Ishikawa (cell line): ENCODE measurements around the gene GLIPR1.
A peak's percentile ranks its signal among the peaks of the same experiment; 100 is the strongest.

ENCODE experiments used
- CEBPB ChIP-seq: IDR thresholded peaks from 2 replicates; pipeline ENCODE4 v1.6.1; 2012
- CREB1 ChIP-seq: IDR thresholded peaks from 2 replicates; pipeline ENCODE4 v1.6.1; 2012; ENCODE audit warnings: low read depth
- EGR1 ChIP-seq: IDR thresholded peaks from 2 replicates; pipeline ENCODE4 v1.6.1; 2012
- EP300 ChIP-seq: IDR thresholded peaks from 2 replicates; pipeline ENCODE4 v1.6.1; 2012; ENCODE audit warnings: borderline replicate concordance
- FOXM1 ChIP-seq: IDR thresholded peaks from 2 replicates; pipeline ENCODE4 v1.6.1; 2012; ENCODE audit warnings: low read depth, borderline replicate concordance
- NFIC ChIP-seq: IDR thresholded peaks from 2 replicates; pipeline ENCODE4 v1.6.1; 2012
- RAD21 ChIP-seq: IDR thresholded peaks from 2 replicates; pipeline ENCODE4 v1.6.1; 2012; ENCODE audit warnings: low read depth
- TAF1 ChIP-seq: IDR thresholded peaks from 2 replicates; pipeline ENCODE4 v1.6.1; 2012; ENCODE audit warnings: low read depth, mild to moderate bottlenecking
- TCF12 ChIP-seq: IDR thresholded peaks from 2 replicates; pipeline ENCODE4 v1.6.1; 2012; ENCODE audit warnings: low read depth
- TEAD4 ChIP-seq: IDR thresholded peaks from 2 replicates; pipeline ENCODE4 v1.6.1; 2012
- YY1 ChIP-seq: IDR thresholded peaks from 2 replicates; pipeline ENCODE4 v1.6.1; 2012; ENCODE audit warnings: low read depth
- ZBTB7A ChIP-seq: IDR thresholded peaks from 2 replicates; pipeline ENCODE4 v1.6.1; 2012; ENCODE audit warnings: low read depth
- TF ChIP-seq, protein P1 (sequence below): IDR thresholded peaks from 2 replicates; pipeline ENCODE4 v1.6.1; 2012
- TF ChIP-seq, protein P2 (sequence below): IDR thresholded peaks from 2 replicates; pipeline ENCODE4 v1.6.1; 2012; ENCODE audit warnings: low read depth, mild to moderate bottlenecking
- TF ChIP-seq, protein P3 (sequence below): IDR thresholded peaks from 2 replicates; pipeline ENCODE4 v1.6.1; 2012

GLIPR1 gene

DNA sequence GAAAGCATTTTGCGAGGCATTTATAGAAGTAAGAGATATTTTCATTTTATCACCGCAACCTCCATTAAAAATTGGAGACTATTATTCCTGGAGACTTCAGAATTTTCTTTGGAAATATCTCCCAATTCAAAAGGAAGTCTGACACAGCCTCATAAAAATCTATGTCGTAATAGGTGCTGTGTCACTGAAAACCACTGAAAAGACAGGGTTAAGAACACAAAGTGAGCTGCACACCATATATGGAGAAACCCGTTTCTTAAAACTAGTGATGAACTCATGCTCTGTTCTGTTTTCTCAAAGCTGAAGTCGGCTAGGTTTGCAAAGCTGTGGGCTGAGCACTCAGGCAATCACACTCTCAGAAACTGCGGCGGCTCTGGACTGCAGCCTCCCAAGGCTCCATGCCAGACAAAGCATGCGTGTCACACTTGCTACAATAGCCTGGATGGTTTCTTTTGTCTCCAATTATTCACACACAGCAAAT is at the start of gene GLIPR1:
GLIPR1 (plus strand) TSS at position 287 of the 481 bp plus-strand sequence; CDS start at position 413, 126 bp downstream.
- TF ChIP-seq CEBPB: peak; percentile 28; the same call in 1 of the 2 replicates
- no peak for TF ChIP-seq EP300

DNA sequence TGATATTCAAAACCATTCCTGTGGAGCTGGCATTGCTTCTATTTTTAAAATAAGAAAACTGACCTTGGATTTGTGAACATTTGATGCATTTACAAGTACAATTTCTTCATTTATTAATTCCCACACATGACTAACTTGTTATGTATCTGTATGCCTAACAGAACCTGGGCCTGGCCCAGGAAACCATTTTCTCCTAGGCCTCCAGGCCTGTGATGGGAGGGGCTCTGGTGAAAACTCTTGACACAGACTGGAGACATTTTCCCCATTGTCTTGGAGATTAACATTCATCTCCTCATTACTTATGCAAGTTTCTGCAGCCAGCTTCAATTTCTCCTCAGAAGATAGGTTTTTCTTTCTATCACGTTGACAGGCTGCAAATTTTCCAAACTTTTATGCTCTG is 47.6 kb upstream of the GLIPR1 start:
- TF ChIP-seq, protein P1, sequence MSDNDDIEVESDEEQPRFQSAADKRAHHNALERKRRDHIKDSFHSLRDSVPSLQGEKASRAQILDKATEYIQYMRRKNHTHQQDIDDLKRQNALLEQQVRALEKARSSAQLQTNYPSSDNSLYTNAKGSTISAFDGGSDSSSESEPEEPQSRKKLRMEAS: no peak
- TF ChIP-seq ZBTB7A (no peak), CREB1 (no peak), EGR1 (no peak), NFIC (no peak), TEAD4 (no peak)

DNA sequence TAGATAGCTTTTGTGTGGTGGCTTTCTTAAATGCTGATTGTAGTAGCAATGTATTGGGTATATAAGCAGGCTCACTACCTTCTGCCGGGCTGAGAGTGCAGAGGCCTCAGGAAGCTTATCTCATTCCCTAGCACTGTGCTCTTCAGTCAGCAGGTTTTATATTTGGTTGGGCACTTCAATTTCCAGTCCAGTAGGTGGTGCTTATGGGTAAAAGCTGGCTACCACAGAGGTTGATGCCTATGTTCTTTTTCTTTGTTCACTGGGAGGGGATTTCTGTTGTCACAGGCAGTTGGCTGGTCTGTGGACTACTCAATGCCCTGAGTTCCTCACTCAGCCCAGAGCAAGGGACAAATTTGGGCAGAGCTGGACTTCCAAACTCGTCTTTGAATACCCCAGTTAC is 43.0 kb upstream of the GLIPR1 start:
- TF ChIP-seq EP300: no peak
- no peak for TF ChIP-seq CEBPB
- TF ChIP-seq NFIC: no peak
- TF ChIP-seq FOXM1: no peak
- no peak for TF ChIP-seq TCF12
- TF ChIP-seq, protein P2, sequence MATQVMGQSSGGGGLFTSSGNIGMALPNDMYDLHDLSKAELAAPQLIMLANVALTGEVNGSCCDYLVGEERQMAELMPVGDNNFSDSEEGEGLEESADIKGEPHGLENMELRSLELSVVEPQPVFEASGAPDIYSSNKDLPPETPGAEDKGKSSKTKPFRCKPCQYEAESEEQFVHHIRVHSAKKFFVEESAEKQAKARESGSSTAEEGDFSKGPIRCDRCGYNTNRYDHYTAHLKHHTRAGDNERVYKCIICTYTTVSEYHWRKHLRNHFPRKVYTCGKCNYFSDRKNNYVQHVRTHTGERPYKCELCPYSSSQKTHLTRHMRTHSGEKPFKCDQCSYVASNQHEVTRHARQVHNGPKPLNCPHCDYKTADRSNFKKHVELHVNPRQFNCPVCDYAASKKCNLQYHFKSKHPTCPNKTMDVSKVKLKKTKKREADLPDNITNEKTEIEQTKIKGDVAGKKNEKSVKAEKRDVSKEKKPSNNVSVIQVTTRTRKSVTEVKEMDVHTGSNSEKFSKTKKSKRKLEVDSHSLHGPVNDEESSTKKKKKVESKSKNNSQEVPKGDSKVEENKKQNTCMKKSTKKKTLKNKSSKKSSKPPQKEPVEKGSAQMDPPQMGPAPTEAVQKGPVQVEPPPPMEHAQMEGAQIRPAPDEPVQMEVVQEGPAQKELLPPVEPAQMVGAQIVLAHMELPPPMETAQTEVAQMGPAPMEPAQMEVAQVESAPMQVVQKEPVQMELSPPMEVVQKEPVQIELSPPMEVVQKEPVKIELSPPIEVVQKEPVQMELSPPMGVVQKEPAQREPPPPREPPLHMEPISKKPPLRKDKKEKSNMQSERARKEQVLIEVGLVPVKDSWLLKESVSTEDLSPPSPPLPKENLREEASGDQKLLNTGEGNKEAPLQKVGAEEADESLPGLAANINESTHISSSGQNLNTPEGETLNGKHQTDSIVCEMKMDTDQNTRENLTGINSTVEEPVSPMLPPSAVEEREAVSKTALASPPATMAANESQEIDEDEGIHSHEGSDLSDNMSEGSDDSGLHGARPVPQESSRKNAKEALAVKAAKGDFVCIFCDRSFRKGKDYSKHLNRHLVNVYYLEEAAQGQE: no peak
- no peak for TF ChIP-seq RAD21
- TF ChIP-seq, protein P3, sequence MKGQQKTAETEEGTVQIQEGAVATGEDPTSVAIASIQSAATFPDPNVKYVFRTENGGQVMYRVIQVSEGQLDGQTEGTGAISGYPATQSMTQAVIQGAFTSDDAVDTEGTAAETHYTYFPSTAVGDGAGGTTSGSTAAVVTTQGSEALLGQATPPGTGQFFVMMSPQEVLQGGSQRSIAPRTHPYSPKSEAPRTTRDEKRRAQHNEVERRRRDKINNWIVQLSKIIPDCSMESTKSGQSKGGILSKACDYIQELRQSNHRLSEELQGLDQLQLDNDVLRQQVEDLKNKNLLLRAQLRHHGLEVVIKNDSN: no peak
- no peak for TF ChIP-seq TAF1
- TF ChIP-seq YY1: no peak
- no peak for TF ChIP-seq EGR1
- TF ChIP-seq TEAD4: no peak
- TF ChIP-seq ZBTB7A: no peak
- TF ChIP-seq, protein P1: no peak
- no peak for TF ChIP-seq CREB1

DNA sequence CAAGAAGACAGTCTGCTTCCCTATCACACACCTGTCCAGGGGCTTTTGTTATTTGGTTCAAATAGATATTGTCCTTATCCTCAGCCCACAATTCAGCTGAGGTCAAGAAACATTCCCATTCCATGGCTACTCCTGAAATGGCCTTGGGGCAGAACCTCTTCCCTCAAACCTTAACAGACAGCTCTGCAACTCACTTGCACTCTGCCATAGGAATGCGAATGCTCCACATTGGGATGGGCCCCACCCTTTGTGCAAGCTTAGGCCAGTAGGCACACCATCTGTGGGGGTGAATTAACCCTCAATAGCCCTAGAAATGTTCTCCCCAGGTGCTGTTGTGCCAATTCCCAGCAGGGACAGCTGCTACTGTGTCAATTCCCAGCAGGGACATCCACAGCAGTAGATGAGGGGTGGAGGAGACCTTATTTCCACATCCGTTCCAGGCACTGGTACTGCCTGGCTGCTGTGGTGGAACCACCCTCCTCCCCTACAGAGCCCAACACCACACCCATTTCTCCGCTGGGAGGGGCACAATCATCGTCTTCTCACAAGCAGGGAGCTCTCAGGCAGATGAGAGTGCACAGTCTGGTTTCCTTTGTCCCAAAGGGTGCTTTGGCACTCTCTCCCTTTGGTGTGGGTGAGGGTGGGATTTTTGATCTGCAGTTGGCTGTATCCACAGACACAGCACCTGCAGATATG is 42.3 kb upstream of the GLIPR1 start:
- no peak for TF ChIP-seq TAF1
- TF ChIP-seq, protein P3: no peak
- TF ChIP-seq, protein P1: no peak
- TF ChIP-seq EP300: no peak
- no peak for TF ChIP-seq CEBPB
- no peak for TF ChIP-seq TEAD4
- no peak for TF ChIP-seq EGR1
- TF ChIP-seq RAD21: no peak
- TF ChIP-seq CREB1: no peak
- no peak for TF ChIP-seq FOXM1
- TF ChIP-seq YY1: no peak
- TF ChIP-seq, protein P2: no peak
- TF ChIP-seq ZBTB7A: no peak
- TF ChIP-seq TCF12: no peak
- TF ChIP-seq NFIC: no peak

DNA sequence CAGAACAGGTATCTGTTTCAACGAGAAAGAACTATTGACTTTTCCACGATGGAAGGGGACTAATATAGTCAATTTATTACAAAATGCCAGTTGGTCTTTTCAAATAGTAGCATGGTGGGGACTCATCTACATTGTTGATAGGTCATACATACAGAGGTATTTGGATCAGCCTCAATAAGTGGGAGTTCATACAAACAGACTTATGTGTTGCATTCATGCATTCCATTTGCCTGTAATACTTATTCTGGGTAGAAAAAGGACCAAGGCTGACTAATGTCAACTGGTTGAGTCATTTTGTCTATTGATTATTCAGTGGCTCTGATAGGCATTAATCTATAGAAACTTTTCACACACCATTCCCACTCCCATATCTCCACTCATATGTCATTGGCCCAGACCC is 41.5 kb upstream of the GLIPR1 start:
- TF ChIP-seq, protein P2: no peak
- TF ChIP-seq RAD21: no peak
- TF ChIP-seq, protein P1: no peak
- TF ChIP-seq EGR1: no peak
- TF ChIP-seq CREB1: no peak
- TF ChIP-seq YY1: no peak
- no peak for TF ChIP-seq TCF12
- no peak for TF ChIP-seq EP300
- TF ChIP-seq CEBPB: no peak
- no peak for TF ChIP-seq NFIC
- no peak for TF ChIP-seq ZBTB7A
- TF ChIP-seq TAF1: no peak
- TF ChIP-seq, protein P3: no peak
- TF ChIP-seq FOXM1: no peak
- no peak for TF ChIP-seq TEAD4
